ENCODE data around the gene PTTG1IP. TPM values are rescaled to one million over a fixed set of nuclear protein-coding genes. Genes with fewer than 3 reads are reported as not detected.

PTTG1IP gene
- total RNA-seq, 1 donor from 2014 or later: 133 TPM

- DNase-seq: peak; percentile 41
- ATAC-seq (ENCODE audit: poor library complexity): peak; percentile 41
- intact Hi-C loops (cut with DNase I): no loop called here
Observed at GRCh38 chr21:44855572-44855971, 17.9 kb downstream of the PTTG1IP start.

- DNase-seq (peak; percentile 43), ATAC-seq (ENCODE audit: poor library complexity) (no peak)
- intact Hi-C loops (cut with DNase I): no loop called here
Observed at GRCh38 chr21:44854664-44855446, 18.6 kb downstream of the PTTG1IP start.

- DNase-seq (peak; percentile 37), ATAC-seq (ENCODE audit: poor library complexity) (no peak)
- intact Hi-C loops (cut with DNase I): no loop called here
Observed at GRCh38 chr21:44854391-44854663, 19.2 kb downstream of the PTTG1IP start.

GRCh38 chr21:44853601-44854390 lies 19.7 kb downstream of the PTTG1IP start:
- peak; percentile 55 for ATAC-seq (ENCODE audit: poor library complexity)
- intact Hi-C loops (cut with DNase I): no loop called here

GRCh38 chr21:44850905-44851657 lies 22.4 kb downstream of the PTTG1IP start:
- intact Hi-C loops (cut with DNase I): no loop called here
- DNase-seq (peak; percentile 47), ATAC-seq (ENCODE audit: poor library complexity) (no peak)

More at GRCh38 chr21:44853601-44854390, 19.7 kb downstream of the PTTG1IP start:
- peak; percentile 61 for DNase-seq

- no peak for ATAC-seq (ENCODE audit: poor library complexity)
- intact Hi-C loops (cut with DNase I): no loop called here
- peak; percentile 37 for DNase-seq
Observed at GRCh38 chr21:44850208-44850800, 23.2 kb downstream of the PTTG1IP start.

GRCh38 chr21:44849616-44850130 lies 23.8 kb downstream of the PTTG1IP start:
- peak; percentile 33 for DNase-seq
- intact Hi-C loops (cut with DNase I): no loop called here
- ATAC-seq (ENCODE audit: poor library complexity): no peak

- DNase-seq (peak; percentile 27), ATAC-seq (ENCODE audit: poor library complexity) (no peak)
- intact Hi-C loops (cut with DNase I): no loop called here
Observed at GRCh38 chr21:44848821-44849521, 24.5 kb downstream of the PTTG1IP start.

GRCh38 chr21:44847261-44848056 lies 26.0 kb downstream of the PTTG1IP start:
- DNase-seq (peak; percentile 40), ATAC-seq (ENCODE audit: poor library complexity) (no peak)
- intact Hi-C loops (cut with DNase I): no loop called here

- DNase-seq: peak; percentile 72
- ATAC-seq (ENCODE audit: poor library complexity): peak; percentile 49
- intact Hi-C loops (cut with DNase I): no loop called here
Observed at GRCh38 chr21:44846485-44847260, 26.8 kb downstream of the PTTG1IP start.

GRCh38 chr21:44846224-44846484 lies 27.3 kb downstream of the PTTG1IP start:
- ATAC-seq (ENCODE audit: poor library complexity) (no peak), DNase-seq (no peak)
- intact Hi-C loops (cut with DNase I): no loop called here

GRCh38 chr21:44845418-44846223 lies 27.9 kb downstream of the PTTG1IP start:
- intact Hi-C loops (cut with DNase I): no loop called here
- ATAC-seq (ENCODE audit: poor library complexity): peak; percentile 71
- DNase-seq: peak; percentile 87

- intact Hi-C loops (cut with DNase I): no loop called here
- DNase-seq: peak; percentile 24
- no peak for ATAC-seq (ENCODE audit: poor library complexity)
Observed at GRCh38 chr21:44844256-44844655, 29.2 kb downstream of the PTTG1IP start.

GRCh38 chr21:44842721-44843445 lies 30.6 kb downstream of the PTTG1IP start:
- DNase-seq (peak; percentile 23), ATAC-seq (ENCODE audit: poor library complexity) (no peak)
- intact Hi-C loops (cut with DNase I): no loop called here

GRCh38 chr21:44842087-44842486 lies 31.4 kb downstream of the PTTG1IP start:
- ATAC-seq (ENCODE audit: poor library complexity) (no peak), DNase-seq (peak; percentile 6)
- intact Hi-C loops (cut with DNase I): no loop called here

- DNase-seq: no peak
- ATAC-seq (ENCODE audit: poor library complexity): no peak
- intact Hi-C loops (cut with DNase I): no loop called here
Observed at GRCh38 chr21:44840771-44841170, 32.7 kb downstream of the PTTG1IP start.

Measured in Right ventricle myocardium superior (tissue), 1 donor.